ENCODE results near the gene CTTNBP2.

Gene CTTNBP2

GRCh38 chr7:117780832-117781231 is 92.4 kb downstream of the CTTNBP2 start:
- Histone ChIP-seq H3K27me3 (ENCODE audit: control insufficient read depth, insufficient read depth, low read length) (no peaks in the 10 kb centered on the region), H3K36me3 (ENCODE audit: control insufficient read depth, low read depth, low read length) (peaks cover 11% of the 10 kb centered on the region), H3K4me3 (ENCODE audit: low read length) (no peak overlapping the region), H3K4me1 (ENCODE audit: control insufficient read depth, low read depth, low read length) (no peaks in the 10 kb centered on the region), H3K9ac (ENCODE audit: low read length) (no peak overlapping the region), H3K9me3 (ENCODE audit: control insufficient read depth, low read depth, low read length) (no peaks in the 10 kb centered on the region), H3K27ac (ENCODE audit: low read length) (no peak overlapping the region)

GRCh38 chr7:117777335-117778142 is 95.7 kb downstream of the CTTNBP2 start:
- no peaks in the 10 kb centered on the region for H3K9me3 ChIP-seq (ENCODE audit: control insufficient read depth, low read depth, low read length)
- H3K27ac ChIP-seq (ENCODE audit: low read length), result no peak overlapping the region

GRCh38 chr7:117776224-117776623 is 97.0 kb downstream of the CTTNBP2 start:
- H3K36me3 ChIP-seq (ENCODE audit: control insufficient read depth, low read depth, low read length), result peaks cover 18% of the 10 kb centered on the region
- no peak overlapping the region for H3K27ac ChIP-seq (ENCODE audit: low read length)
- no peaks in the 10 kb centered on the region for H3K27me3 ChIP-seq (ENCODE audit: control insufficient read depth, insufficient read depth, low read length)
- no peak overlapping the region for H3K4me3 ChIP-seq (ENCODE audit: low read length)
- H3K9ac ChIP-seq (ENCODE audit: low read length), result no peak overlapping the region
- no peaks in the 10 kb centered on the region for H3K4me1 ChIP-seq (ENCODE audit: control insufficient read depth, low read depth, low read length)
- H3K9me3 ChIP-seq (ENCODE audit: control insufficient read depth, low read depth, low read length), result no peaks in the 10 kb centered on the region

More at GRCh38 chr7:117777335-117778142, 95.7 kb downstream of the CTTNBP2 start:
- H3K27me3 ChIP-seq (ENCODE audit: control insufficient read depth, insufficient read depth, low read length), result no peaks in the 10 kb centered on the region
- H3K36me3 ChIP-seq (ENCODE audit: control insufficient read depth, low read depth, low read length), result peaks cover 15% of the 10 kb centered on the region
- no peak overlapping the region for H3K4me3 ChIP-seq (ENCODE audit: low read length)
- no peak overlapping the region for H3K9ac ChIP-seq (ENCODE audit: low read length)
- H3K4me1 ChIP-seq (ENCODE audit: control insufficient read depth, low read depth, low read length), result no peaks in the 10 kb centered on the region

GRCh38 chr7:117775801-117776200 is 97.4 kb downstream of the CTTNBP2 start:
- no peaks in the 10 kb centered on the region for H3K27me3 ChIP-seq (ENCODE audit: control insufficient read depth, insufficient read depth, low read length)
- no peak overlapping the region for H3K4me3 ChIP-seq (ENCODE audit: low read length)
- H3K36me3 ChIP-seq (ENCODE audit: control insufficient read depth, low read depth, low read length), result peaks cover 18% of the 10 kb centered on the region
- no peak overlapping the region for H3K27ac ChIP-seq (ENCODE audit: low read length)
- no peaks in the 10 kb centered on the region for H3K9me3 ChIP-seq (ENCODE audit: control insufficient read depth, low read depth, low read length)
- H3K9ac ChIP-seq (ENCODE audit: low read length), result no peak overlapping the region
- no peaks in the 10 kb centered on the region for H3K4me1 ChIP-seq (ENCODE audit: control insufficient read depth, low read depth, low read length)

GRCh38 chr7:117774943-117775342 is 98.3 kb downstream of the CTTNBP2 start:
- Histone ChIP-seq H3K4me3 (ENCODE audit: low read length) (no peak overlapping the region), H3K4me1 (ENCODE audit: control insufficient read depth, low read depth, low read length) (no peaks in the 10 kb centered on the region), H3K27me3 (ENCODE audit: control insufficient read depth, insufficient read depth, low read length) (no peaks in the 10 kb centered on the region), H3K9me3 (ENCODE audit: control insufficient read depth, low read depth, low read length) (no peaks in the 10 kb centered on the region), H3K36me3 (ENCODE audit: control insufficient read depth, low read depth, low read length) (peaks cover 18% of the 10 kb centered on the region), H3K9ac (ENCODE audit: low read length) (no peak overlapping the region), H3K27ac (ENCODE audit: low read length) (no peak overlapping the region)

GRCh38 chr7:117772421-117772820 is 100.8 kb downstream of the CTTNBP2 start:
- Histone ChIP-seq H3K36me3 (ENCODE audit: control insufficient read depth, low read depth, low read length) (peaks cover 21% of the 10 kb centered on the region), H3K27me3 (ENCODE audit: control insufficient read depth, insufficient read depth, low read length) (no peaks in the 10 kb centered on the region), H3K9ac (ENCODE audit: low read length) (no peak overlapping the region), H3K4me1 (ENCODE audit: control insufficient read depth, low read depth, low read length) (no peaks in the 10 kb centered on the region), H3K27ac (ENCODE audit: low read length) (no peak overlapping the region), H3K4me3 (ENCODE audit: low read length) (no peak overlapping the region), H3K9me3 (ENCODE audit: control insufficient read depth, low read depth, low read length) (no peaks in the 10 kb centered on the region)

- no peak overlapping the region for H3K4me3 ChIP-seq (ENCODE audit: low read length)
- no peaks in the 10 kb centered on the region for H3K9me3 ChIP-seq (ENCODE audit: control insufficient read depth, low read depth, low read length)
- no peak overlapping the region for H3K9ac ChIP-seq (ENCODE audit: low read length)
- H3K4me1 ChIP-seq (ENCODE audit: control insufficient read depth, low read depth, low read length), result no peaks in the 10 kb centered on the region
- peaks cover 18% of the 10 kb centered on the region for H3K36me3 ChIP-seq (ENCODE audit: control insufficient read depth, low read depth, low read length)
- H3K27me3 ChIP-seq (ENCODE audit: control insufficient read depth, insufficient read depth, low read length), result no peaks in the 10 kb centered on the region
- no peak overlapping the region for H3K27ac ChIP-seq (ENCODE audit: low read length)
These were observed 101.5 kb downstream of the CTTNBP2 start for GRCh38 chr7:117771756-117772155.

- Histone ChIP-seq H3K4me3 (ENCODE audit: low read length) (no peak overlapping the region), H3K9me3 (ENCODE audit: control insufficient read depth, low read depth, low read length) (no peaks in the 10 kb centered on the region), H3K9ac (ENCODE audit: low read length) (no peak overlapping the region), H3K27ac (ENCODE audit: low read length) (no peak overlapping the region), H3K4me1 (ENCODE audit: control insufficient read depth, low read depth, low read length) (no peaks in the 10 kb centered on the region), H3K36me3 (ENCODE audit: control insufficient read depth, low read depth, low read length) (peaks cover 22% of the 10 kb centered on the region), H3K27me3 (ENCODE audit: control insufficient read depth, insufficient read depth, low read length) (no peaks in the 10 kb centered on the region)
These were observed 104.2 kb downstream of the CTTNBP2 start for GRCh38 chr7:117769085-117769484.

- H3K27ac ChIP-seq (ENCODE audit: low read length), result no peak overlapping the region
- H3K4me1 ChIP-seq (ENCODE audit: control insufficient read depth, low read depth, low read length), result no peaks in the 10 kb centered on the region
- no peak overlapping the region for H3K9ac ChIP-seq (ENCODE audit: low read length)
- no peaks in the 10 kb centered on the region for H3K27me3 ChIP-seq (ENCODE audit: control insufficient read depth, insufficient read depth, low read length)
- no peaks in the 10 kb centered on the region for H3K9me3 ChIP-seq (ENCODE audit: control insufficient read depth, low read depth, low read length)
- peaks cover 17% of the 10 kb centered on the region for H3K36me3 ChIP-seq (ENCODE audit: control insufficient read depth, low read depth, low read length)
- no peak overlapping the region for H3K4me3 ChIP-seq (ENCODE audit: low read length)
These were observed 105.3 kb downstream of the CTTNBP2 start for GRCh38 chr7:117767951-117768350.

- H3K27me3 ChIP-seq (ENCODE audit: control insufficient read depth, insufficient read depth, low read length), result no peaks in the 10 kb centered on the region
- H3K27ac ChIP-seq (ENCODE audit: low read length), result no peak overlapping the region
- H3K9ac ChIP-seq (ENCODE audit: low read length), result no peak overlapping the region
- H3K36me3 ChIP-seq (ENCODE audit: control insufficient read depth, low read depth, low read length), result peaks cover 15% of the 10 kb centered on the region
- no peak overlapping the region for H3K4me3 ChIP-seq (ENCODE audit: low read length)
- H3K4me1 ChIP-seq (ENCODE audit: control insufficient read depth, low read depth, low read length), result no peaks in the 10 kb centered on the region
- H3K9me3 ChIP-seq (ENCODE audit: control insufficient read depth, low read depth, low read length), result no peaks in the 10 kb centered on the region
These were observed 106.3 kb downstream of the CTTNBP2 start for GRCh38 chr7:117766913-117767312.

GRCh38 chr7:117764031-117764430 is 109.2 kb downstream of the CTTNBP2 start:
- Histone ChIP-seq H3K27ac (ENCODE audit: low read length) (no peak overlapping the region), H3K4me3 (ENCODE audit: low read length) (no peak overlapping the region)

GRCh38 chr7:117762055-117762454 is 111.2 kb downstream of the CTTNBP2 start:
- H3K27ac ChIP-seq (ENCODE audit: low read length), result no peak overlapping the region
- no peaks in the 10 kb centered on the region for H3K27me3 ChIP-seq (ENCODE audit: control insufficient read depth, insufficient read depth, low read length)
- no peaks in the 10 kb centered on the region for H3K9me3 ChIP-seq (ENCODE audit: control insufficient read depth, low read depth, low read length)

More at GRCh38 chr7:117764031-117764430, 109.2 kb downstream of the CTTNBP2 start:
- Histone ChIP-seq H3K9ac (ENCODE audit: low read length) (no peak overlapping the region), H3K27me3 (ENCODE audit: control insufficient read depth, insufficient read depth, low read length) (no peaks in the 10 kb centered on the region), H3K4me1 (ENCODE audit: control insufficient read depth, low read depth, low read length) (no peaks in the 10 kb centered on the region), H3K9me3 (ENCODE audit: control insufficient read depth, low read depth, low read length) (no peaks in the 10 kb centered on the region), H3K36me3 (ENCODE audit: control insufficient read depth, low read depth, low read length) (peaks cover 26% of the 10 kb centered on the region)

More at GRCh38 chr7:117762055-117762454, 111.2 kb downstream of the CTTNBP2 start:
- peaks cover 19% of the 10 kb centered on the region for H3K36me3 ChIP-seq (ENCODE audit: control insufficient read depth, low read depth, low read length)
- no peaks in the 10 kb centered on the region for H3K4me1 ChIP-seq (ENCODE audit: control insufficient read depth, low read depth, low read length)
- no peak overlapping the region for H3K9ac ChIP-seq (ENCODE audit: low read length)
- H3K4me3 ChIP-seq (ENCODE audit: low read length), result no peak overlapping the region

All from iPS-18a (cell line).